IMR-90 (cell line): Measurements from ENCODE around the gene RHOBTB1. TPM values are rescaled to one million over a fixed set of nuclear protein-coding genes. Genes with fewer than 3 reads are reported as not detected.
A peak's percentile ranks its signal among the peaks of the same experiment; 100 is the strongest.

Experiments used
- ATAC-seq: fragments of 200-7000 bp; cut with Tn5 transposase; 2 replicates; pipeline ENCODE4 v1.9.1; 2020; ENCODE audit warnings: low read depth, mild to moderate bottlenecking, moderate library complexity
- BruUV-seq: library from RNA; stranded (reverse); fragments of 400-500 nt; replicated peaks from 2 replicates; lab custom pipeline; 2021; lab: Mats Ljungman, UMichigan
- CTCF ChIA-PET: fragments of 300-600 bp; formaldehyde crosslinking; extraction: SDS; loops from one replicate; lab custom pipeline; 2021; ENCODE audit warnings: antibody characterized with exemption; lab: Yijun Ruan, JAX
- POLR2A ChIA-PET: fragments of 300-600 bp; sonication (Branson Sonifier 250); formaldehyde crosslinking; loops from one replicate; lab custom pipeline; 2022; ENCODE audit warnings: antibody characterized with exemption; ENCODE audit not compliant: unreplicated experiment; lab: Charles Lee
- DNase-seq: peaks from one replicate; pipeline ENCODE4 v3.0.0; 2013
- H2AFZ ChIP-seq: replicated peaks from 2 replicates; pipeline ENCODE3; 2013; ENCODE audit warnings: low read length, mild to moderate bottlenecking; ENCODE audit not compliant: poor library complexity
- H2AK5ac ChIP-seq: 2 replicates; pipeline ENCODE4 v1.6.1; 2013; ENCODE audit warnings: low read depth, low read length, inconsistent platforms
- H2AK9ac ChIP-seq: replicated peaks from 2 replicates; pipeline ENCODE3; 2013; ENCODE audit warnings: mild to moderate bottlenecking, low read depth, low read length, moderate library complexity; ENCODE audit not compliant: poor library complexity
- H2BK120ac ChIP-seq: 2 replicates; pipeline ENCODE4 v1.6.1; 2013; ENCODE audit warnings: low read depth, low read length, inconsistent platforms
- H2BK15ac ChIP-seq: 3 replicates; pipeline ENCODE4 v1.6.1; 2013; ENCODE audit warnings: low read depth, low read length, inconsistent platforms
- H2BK20ac ChIP-seq: 2 replicates; pipeline ENCODE4 v1.6.1; 2013; ENCODE audit warnings: low read depth, mild to moderate bottlenecking, inconsistent platforms, low read length, moderate library complexity
- H2BK5ac ChIP-seq: 2 replicates; pipeline ENCODE4 v1.6.1; 2013; ENCODE audit warnings: mild to moderate bottlenecking, low read depth, low read length, inconsistent platforms; ENCODE audit not compliant: poor library complexity, severe bottlenecking
- H3K14ac ChIP-seq: replicated peaks from 2 replicates; pipeline ENCODE4 v1.6.1; 2013; ENCODE audit warnings: low read depth, low read length, inconsistent platforms
- H3K18ac ChIP-seq: 2 replicates; pipeline ENCODE4 v1.6.1; 2013; ENCODE audit warnings: low read depth, low read length, control low read depth
- H3K23ac ChIP-seq: 2 replicates; pipeline ENCODE4 v1.6.1; 2013; ENCODE audit warnings: low read depth, low read length, inconsistent platforms
- H3K27ac ChIP-seq: 2 replicates; pipeline ENCODE4 v1.5.1; 2013; ENCODE audit warnings: mild to moderate bottlenecking, control low read depth, low read length; ENCODE audit not compliant: insufficient read depth
- H3K27me3 ChIP-seq: 2 replicates; pipeline ENCODE4 v1.6.1; 2013; ENCODE audit warnings: low read length; ENCODE audit not compliant: control insufficient read depth, insufficient read depth
- H3K36me3 ChIP-seq: 2 replicates; pipeline ENCODE4 v1.6.1; 2013; ENCODE audit warnings: low read length, mixed read lengths; ENCODE audit not compliant: control insufficient read depth, insufficient read depth
- H3K4ac ChIP-seq: 2 replicates; pipeline ENCODE4 v1.6.1; 2013; ENCODE audit warnings: low read depth, low read length, inconsistent platforms
- H3K4me1 ChIP-seq: 2 replicates; pipeline ENCODE4 v1.6.1; 2013; ENCODE audit warnings: low read length, mixed read lengths; ENCODE audit not compliant: control insufficient read depth, insufficient read depth
- H3K4me2 ChIP-seq: 2 replicates; pipeline ENCODE4 v1.6.1; 2013; ENCODE audit warnings: low read depth, mild to moderate bottlenecking, control low read depth, low read length, moderate library complexity
- H3K4me3 ChIP-seq: 2 replicates; pipeline ENCODE4 v1.5.1; 2013; ENCODE audit warnings: low read depth, mild to moderate bottlenecking, control low read depth, low read length, moderate library complexity; ENCODE audit not compliant: insufficient read depth
- H3K56ac ChIP-seq: 2 replicates; pipeline ENCODE4 v1.6.1; 2013; ENCODE audit warnings: low read length, inconsistent platforms; ENCODE audit not compliant: insufficient read depth; ENCODE audit errors: extremely low read depth
- H3K79me1 ChIP-seq, 2 experiments: 2 replicates each; pipeline ENCODE4 v1.6.1; 2013; ENCODE audit warnings: low read length in 2 of 2, inconsistent platforms in 1 of 2, low read depth in 1 of 2
- H3K9ac ChIP-seq: 2 replicates; pipeline ENCODE4 v1.6.1; 2013; ENCODE audit warnings: low read depth, low read length, control low read depth
- H3K9me1 ChIP-seq: 2 replicates; pipeline ENCODE4 v1.6.1; 2013; ENCODE audit warnings: low read length, inconsistent platforms; ENCODE audit not compliant: insufficient read depth
- H3K9me3 ChIP-seq: 2 replicates; pipeline ENCODE4 v1.6.1; 2013; ENCODE audit warnings: low read length; ENCODE audit not compliant: control insufficient read depth, insufficient read depth
- H4K20me1 ChIP-seq: 2 replicates; pipeline ENCODE4 v1.6.1; 2013; ENCODE audit warnings: low read length, inconsistent platforms; ENCODE audit not compliant: insufficient read depth
- H4K5ac ChIP-seq: 2 replicates; pipeline ENCODE4 v1.6.1; 2013; ENCODE audit warnings: mild to moderate bottlenecking, low read depth, low read length, control low read depth
- H4K8ac ChIP-seq, 2 experiments: 2 replicates each; pipeline ENCODE4 v1.6.1; 2013; ENCODE audit warnings: low read depth in 2 of 2, low read length in 2 of 2, control low read depth in 1 of 2, inconsistent platforms in 1 of 2
- H4K91ac ChIP-seq: 2 replicates; pipeline ENCODE4 v1.6.1; 2013; ENCODE audit warnings: low read depth, low read length, inconsistent platforms; ENCODE audit not compliant: insufficient read depth
- FOS ChIP-seq: fragments of 150-350 bp; IDR thresholded peaks from 2 replicates; pipeline ENCODE4 v1.6.1; 2016; ENCODE audit warnings: low read depth, low read length
- MAFK ChIP-seq: IDR thresholded peaks from 2 replicates; pipeline ENCODE4 v1.6.1; 2012; ENCODE audit warnings: low read depth, low read length, improper control_type of control experiment
- MAZ ChIP-seq: IDR thresholded peaks from 2 replicates; pipeline ENCODE4 v1.6.1; 2012; ENCODE audit warnings: low read depth, mild to moderate bottlenecking, low read length, improper control_type of control experiment, moderate library complexity, borderline replicate concordance
- RCOR1 ChIP-seq: IDR thresholded peaks from 2 replicates; pipeline ENCODE4 v1.6.1; 2012; ENCODE audit warnings: mild to moderate bottlenecking, low read length, improper control_type of control experiment; ENCODE audit not compliant: insufficient replicate concordance
- SMC3 ChIP-seq: fragments of 150-350 bp; IDR thresholded peaks from 2 replicates; pipeline ENCODE4 v1.6.1; 2016; ENCODE audit warnings: low read depth, mild to moderate bottlenecking, antibody characterized with exemption, low read length, moderate library complexity
- WGBS, 2 experiments: methylation state at CpG; one replicate each; pipeline versions ENCODE4 v1.1.5 to v1.1.7; 2013; ENCODE audit warnings: missing lambda C conversion rate in 2 of 2; ENCODE audit not compliant: insufficient read length in 1 of 2; ENCODE audit errors: extremely low coverage in 2 of 2; 5-methylcytosine and 5-hydroxymethylcytosine counted together
- dilution Hi-C: fragments of 300-500 bp; cut with HindIII; formaldehyde crosslinking; loops from one replicate; pipeline ENCODE4 v1.14.3; 2018; ENCODE audit warnings: low sequenced_read_pairs; ENCODE audit not compliant: unreplicated experiment
- in situ Hi-C: fragments of 300-500 bp; cut with MboI; formaldehyde crosslinking; loops from 3 replicates; pipeline ENCODE4 v1.14.3; 2019; ENCODE audit warnings: low sequenced_read_pairs, inconsistent platforms, mixed read lengths
- intact Hi-C: fragments of 100-400 bp; cut with micrococcal nuclease; formaldehyde crosslinking; loops from 2 replicates; pipeline ENCODE4 v1.10.0; 2022
- polyA plus RNA-seq, 3 experiments: library from polyadenylated mRNA; depleted of rRNA; stranded (reverse); fragments of >200 nt; gene quantifications; 2 replicates each; pipeline ENCODE4 v1.2.3, GENCODE V29; 2012; ENCODE audit warnings: low replicate concordance in 1 of 3
- total RNA-seq: library from RNA; depleted of rRNA; stranded (reverse); fragments of >200 nt; gene quantifications from 2 replicates; pipeline ENCODE4 v1.2.3, GENCODE V29; 2012

RHOBTB1 gene
- total and polyA plus RNA-seq, 2 of the 4 experiments (the other 2 are of a cell fraction) = 8.9 to 15.2 TPM

- Histone ChIP-seq H3K36me3 (no peaks in the 10 kb centered on the region), H3K9me1 (peaks cover 5% of the 10 kb centered on the region; the same call in 1 of the 2 replicates), H3K56ac (no peak overlapping the region), H4K8ac (peak overlapping the region in 1 of 2 experiments; percentile 6; a peak in 1 of 4 replicates), H3K27me3 (no peaks in the 10 kb centered on the region), H2AK5ac (no peak overlapping the region), H3K9ac (0 out of 2 replicates have a peak overlapping the region, but pooled peaks have one; percentile 2), H4K5ac (no peak overlapping the region), H3K4me3 (no peak overlapping the region), H2BK20ac (peak overlapping the region; percentile 22; the same call in 1 of the 2 replicates), H3K79me1 (no peaks in the 10 kb centered on the region), H4K91ac (no peak overlapping the region), H2BK5ac (peak overlapping the region; percentile 25), H3K27ac (no peak overlapping the region), H3K4me2 (peak overlapping the region; percentile 23; the same call in 1 of the 2 replicates), H2AK9ac (no peak overlapping the region), H2BK120ac (peak overlapping the region; percentile 68), H4K20me1 (no peaks in the 10 kb centered on the region), H2BK15ac (peak overlapping the region; percentile 12; the same call in 2 of the 3 replicates), H3K4ac (peak overlapping the region; percentile 11; the same call in 1 of the 2 replicates), H2AFZ (no peak overlapping the region), H3K23ac (peak overlapping the region; percentile 28; the same call in 1 of the 2 replicates), H3K14ac (peak overlapping the region; percentile 34; the same call in 1 of the 2 replicates), H3K9me3 (no peaks in the 10 kb centered on the region), H3K18ac (peak overlapping the region; percentile 3; the same call in 1 of the 2 replicates), H3K4me1 (peaks cover 2% of the 10 kb centered on the region; the same call in 1 of the 2 replicates)
- ChIA-PET POLR2A (no interaction called here), CTCF (no interaction called here)
- whole genome bisulfite sequencing, 2 experiments = no CpG with 5 or more reads among the region's 3 CpGs
- dilution Hi-C loops = no loop called here
- peak; percentile 59 for DNase-seq
- in situ Hi-C loops = no loop called here
- peak; percentile 70 for TF ChIP-seq FOS
- TF ChIP-seq RCOR1 = no peak
- no peak for TF ChIP-seq SMC3
- TF ChIP-seq MAFK = no peak
- no peak for TF ChIP-seq MAZ
- peak; percentile 87 for ATAC-seq
- BruUV-seq = no TSS peak
- intact Hi-C loops = no loop called here
Measured at GRCh38 chr10:60974463-60975149, 30.6 kb upstream of the RHOBTB1 start.
